Right cardiac atrium (tissue), 5 donors: Measurements from ENCODE around the gene IGF2R. TPM values are rescaled to one million over a fixed set of nuclear protein-coding genes. Genes with fewer than 3 reads are reported as not detected.

ENCODE experiments used
- ATAC-seq, 2 donors: fragments of 200-7000 bp; cut with Tn5 transposase; one replicate each; pipeline versions ENCODE4 v1.8.0 to v1.9.1; 2020; ENCODE audit warnings: moderate library complexity in 2 of 2, mild to moderate bottlenecking in 1 of 2
- DNase-seq, 3 donors: peaks; one replicate each; pipeline ENCODE4 v3.0.0-alpha.2; 2020
- H3K27ac ChIP-seq: one replicate; pipeline ENCODE4 v1.5.1; 2013; ENCODE audit warnings: mild to moderate bottlenecking, low read length, control low read depth, moderate library complexity
- H3K27me3 ChIP-seq: one replicate; pipeline ENCODE4 v1.6.1; 2013; ENCODE audit not compliant: control insufficient read depth, insufficient read depth
- H3K4me1 ChIP-seq: one replicate; pipeline ENCODE4 v1.6.1; 2013; ENCODE audit warnings: low read length; ENCODE audit not compliant: control insufficient read depth, insufficient read depth
- H3K4me3 ChIP-seq: one replicate; pipeline ENCODE4 v1.5.1; 2013; ENCODE audit warnings: low read length, control low read depth
- H3K9me3 ChIP-seq: one replicate; pipeline ENCODE4 v1.6.1; 2013; ENCODE audit warnings: low read length; ENCODE audit not compliant: control insufficient read depth
- WGBS: extraction: QIAGEN DNeasy Blood & Tissue Kit; methylation state at CpG from one replicate; pipeline ENCODE4 v1.1.7; 2013; 5-methylcytosine and 5-hydroxymethylcytosine counted together
- intact Hi-C, 4 donors: fragments of 100-400 bp; cut with DNase I; formaldehyde crosslinking; loops; one replicate each; pipeline versions ENCODE4 v1.11.0 to v1.14.0; 2022 to 2023
- polyA plus RNA-seq: library from polyadenylated mRNA; stranded (reverse); fragments of 200-250 nt; gene quantifications from one replicate; pipeline ENCODE4 v1.2.3, GENCODE V29; 2013
- total RNA-seq, 4 donors: library from RNA; stranded (reverse); fragmentation: NEBNext Ultra II Directional; extraction: Animal tissue kit (Norgen Biotek cat#: 25700); gene quantifications; one replicate each; pipeline ENCODE4 v1.2.1, GENCODE V29; 2021
- donor health status: healthy with polysubstance abuse.
- donor health status: DM: no; HTN: yes; CAD: no.
- donor health status: DM: no; HTN: no; CAD: no.
- donor health status: DM: no; HTN: yes; CAD: no; lungs with severe emphysema.
- donor health status: DM: yes; HTN: yes; CAD: no.

The IGF2R gene
- total and polyA plus RNA-seq, 5 donors, result 19.6 to 48.9 (median 46.5) TPM

- no peak for DNase-seq
- Histone ChIP-seq H3K9me3 (no peaks in the 10 kb centered on the region), H3K4me3 (no peak overlapping the region), H3K27me3 (no peaks in the 10 kb centered on the region), H3K27ac (no peak overlapping the region), H3K4me1 (peaks cover 23% of the 10 kb centered on the region)
- WGBS, result 90% methylated on average over 11 of the region's 11 CpGs
- ATAC-seq, result no peak
- intact Hi-C loops, result no loop called here
Observed at GRCh38 chr6:159984268-159984786, 15.4 kb downstream of the IGF2R start.

DNA sequence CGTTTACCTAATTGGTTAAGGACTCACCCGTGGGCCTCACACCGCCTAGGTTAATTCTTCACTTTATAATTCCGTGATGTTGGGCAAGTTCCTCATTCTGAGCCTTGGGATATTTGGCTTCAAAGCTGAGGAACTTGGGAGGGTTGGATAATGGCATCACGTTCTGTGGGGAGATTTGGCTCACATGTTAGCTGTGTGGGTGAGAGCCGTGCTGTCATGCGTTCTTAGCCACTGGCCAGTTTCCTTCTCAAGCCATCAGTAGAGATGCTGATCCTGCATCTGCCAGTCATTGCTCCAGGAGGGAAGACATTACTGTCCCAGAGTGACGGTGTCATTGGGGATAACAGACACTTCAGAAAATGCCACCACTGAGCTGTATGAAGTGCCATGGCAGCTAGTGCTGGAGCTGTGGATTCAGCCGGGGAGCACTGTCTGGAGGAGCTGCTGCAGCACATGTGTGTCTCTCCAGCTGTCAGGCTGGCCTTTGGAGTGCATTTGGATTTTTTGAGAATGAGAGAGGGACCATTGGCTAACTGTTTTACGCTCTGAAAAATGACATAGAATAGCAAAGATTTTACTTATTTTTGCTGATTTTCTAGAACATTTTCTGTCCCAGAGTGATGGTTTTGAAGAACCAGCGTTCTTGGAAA is 16.5 kb downstream of the IGF2R start:
- intact Hi-C loops, result no loop called here
- Histone ChIP-seq H3K27ac (no peak overlapping the region), H3K4me3 (no peak overlapping the region), H3K27me3 (no peaks in the 10 kb centered on the region), H3K4me1 (peaks cover 20% of the 10 kb centered on the region), H3K9me3 (no peaks in the 10 kb centered on the region)
- peak in 1 of 3 donors; percentile 54 for DNase-seq
- ATAC-seq, result peak; percentile 26 to 35
- 59% methylated on average over 11 of the region's 11 CpGs for WGBS

GRCh38 chr6:159988983-159989454 is 20.1 kb downstream of the IGF2R start:
- intact Hi-C loops, result no loop called here
- Histone ChIP-seq H3K27me3 (no peaks in the 10 kb centered on the region), H3K9me3 (no peaks in the 10 kb centered on the region), H3K4me3 (no peak overlapping the region), H3K27ac (no peak overlapping the region), H3K4me1 (peaks cover 10% of the 10 kb centered on the region)
- DNase-seq (peak in 1 of 3 donors; percentile 58), ATAC-seq (peak; percentile 58 to 63)
- WGBS, result 71% methylated on average over 7 of the region's 7 CpGs

DNA sequence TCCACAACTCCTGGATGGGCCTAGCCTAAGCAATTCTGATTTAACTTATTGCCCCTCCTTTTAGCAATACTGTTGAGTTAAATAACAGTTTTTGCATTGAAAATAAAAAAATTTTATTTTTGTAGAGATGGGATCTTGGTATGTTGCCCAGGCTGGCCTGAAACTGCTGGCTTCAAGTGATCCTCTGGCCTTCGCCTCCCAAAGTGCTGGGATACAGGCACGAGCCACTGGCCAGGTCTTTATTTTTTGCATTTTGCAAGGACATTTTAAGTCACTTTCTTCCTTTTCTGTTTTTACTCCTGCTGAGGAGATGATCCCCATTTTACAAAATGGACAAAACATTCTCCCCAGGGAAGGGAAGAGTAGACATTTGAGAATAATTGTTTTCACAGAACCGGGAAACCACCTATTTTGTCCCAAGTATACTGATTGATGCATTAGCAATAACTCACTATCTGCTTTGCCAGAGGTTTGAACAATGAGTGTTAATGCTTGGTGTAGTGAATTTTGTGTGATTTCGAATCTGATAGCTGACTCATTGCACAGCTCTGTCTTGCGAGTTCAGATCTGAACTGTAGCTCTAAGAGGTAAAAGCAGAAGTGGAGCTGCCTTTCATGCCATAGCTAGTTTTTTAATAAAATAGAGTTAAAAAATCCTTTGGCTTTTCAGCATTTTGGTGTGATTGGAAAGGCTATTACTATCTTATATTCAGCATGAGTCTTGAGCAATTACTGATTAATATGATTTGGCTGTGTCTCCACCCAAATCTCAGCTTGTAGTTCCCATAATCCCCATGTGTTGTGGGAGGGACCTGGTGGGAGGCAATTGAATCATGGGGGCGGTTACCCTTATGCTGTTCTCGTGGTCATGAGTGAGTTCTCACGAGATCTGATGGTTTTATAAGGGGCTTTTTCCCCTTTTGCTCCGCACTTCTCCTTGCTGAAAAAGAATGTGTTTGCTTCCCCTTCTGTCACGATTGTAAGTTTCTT is 20.9 kb downstream of the IGF2R start:
- H3K4me1 ChIP-seq, result peaks cover 5% of the 10 kb centered on the region
- no peak overlapping the region for H3K27ac ChIP-seq
- H3K9me3 ChIP-seq, result no peaks in the 10 kb centered on the region
- WGBS, result 69% methylated on average over 10 of the region's 10 CpGs
- DNase-seq (peak in 1 of 3 donors; percentile 64), ATAC-seq (peak in 1 of 2 donors; percentile 16)
- H3K4me3 ChIP-seq, result no peak overlapping the region
- intact Hi-C loops, result no loop called here
- H3K27me3 ChIP-seq, result no peaks in the 10 kb centered on the region

GRCh38 chr6:159992366-159992765 is 23.5 kb downstream of the IGF2R start:
- Histone ChIP-seq H3K27ac (no peak overlapping the region), H3K4me1 (peaks cover 5% of the 10 kb centered on the region), H3K9me3 (no peaks in the 10 kb centered on the region), H3K27me3 (no peaks in the 10 kb centered on the region), H3K4me3 (no peak overlapping the region)
- no peak for ATAC-seq
- 89% methylated on average over 1 of the region's 1 CpG for WGBS
- intact Hi-C loops, result no loop called here
- DNase-seq, result no peak

- ATAC-seq (no peak), DNase-seq (no peak)
- Histone ChIP-seq H3K4me3 (no peak overlapping the region), H3K9me3 (no peaks in the 10 kb centered on the region), H3K4me1 (no peaks in the 10 kb centered on the region), H3K27ac (no peak overlapping the region), H3K27me3 (no peaks in the 10 kb centered on the region)
- 74% methylated on average over 2 of the region's 2 CpGs for WGBS
- intact Hi-C loops, result no loop called here
Observed at GRCh38 chr6:159995405-159995804, 26.5 kb downstream of the IGF2R start.

DNA sequence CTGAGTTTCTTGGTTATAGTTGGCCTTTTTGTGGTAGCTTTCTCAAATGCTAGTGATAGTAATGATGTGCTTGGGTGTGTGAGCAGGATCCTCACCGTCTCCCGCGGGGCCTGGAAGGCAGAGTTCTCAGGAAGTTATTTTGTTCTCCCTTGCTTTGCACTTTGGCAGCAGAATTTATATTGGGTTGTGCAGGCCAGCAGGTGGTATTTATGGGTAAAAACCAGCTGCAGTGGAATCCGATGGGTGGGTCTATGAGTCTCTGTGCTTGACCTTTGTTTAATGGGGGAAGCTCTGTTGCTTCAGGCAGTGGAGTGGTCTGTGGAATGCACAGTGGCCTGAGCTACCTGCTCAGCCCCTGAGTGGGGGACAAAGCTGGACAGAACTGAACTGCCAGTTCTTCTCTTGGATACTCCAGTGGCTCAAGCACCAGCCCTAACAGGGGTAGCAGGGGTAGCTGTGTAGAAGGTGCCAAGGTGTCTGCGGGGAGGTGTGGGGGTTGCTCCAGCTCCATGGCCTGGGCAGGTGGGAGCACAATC is 27.3 kb downstream of the IGF2R start:
- ATAC-seq, result peak in 1 of 2 donors; percentile 16
- WGBS, result 92% methylated on average over 5 of the region's 5 CpGs
- intact Hi-C loops, result no loop called here

GRCh38 chr6:159996626-159997497 is 28.0 kb downstream of the IGF2R start:
- H3K4me3 ChIP-seq, result no peak overlapping the region
- H3K4me1 ChIP-seq, result no peaks in the 10 kb centered on the region
- no peak for DNase-seq
- intact Hi-C loops, result no loop called here
- WGBS, result 92% methylated on average over 12 of the region's 12 CpGs
- H3K27ac ChIP-seq, result no peak overlapping the region
- no peaks in the 10 kb centered on the region for H3K27me3 ChIP-seq
- no peaks in the 10 kb centered on the region for H3K9me3 ChIP-seq
- peak in 1 of 2 donors; percentile 22 for ATAC-seq

More for the DNA sequence above, 27.3 kb downstream of the IGF2R start:
- Histone ChIP-seq H3K27ac (no peak overlapping the region), H3K9me3 (no peaks in the 10 kb centered on the region), H3K4me3 (no peak overlapping the region), H3K4me1 (no peaks in the 10 kb centered on the region), H3K27me3 (no peaks in the 10 kb centered on the region)
- DNase-seq, result no peak

DNA sequence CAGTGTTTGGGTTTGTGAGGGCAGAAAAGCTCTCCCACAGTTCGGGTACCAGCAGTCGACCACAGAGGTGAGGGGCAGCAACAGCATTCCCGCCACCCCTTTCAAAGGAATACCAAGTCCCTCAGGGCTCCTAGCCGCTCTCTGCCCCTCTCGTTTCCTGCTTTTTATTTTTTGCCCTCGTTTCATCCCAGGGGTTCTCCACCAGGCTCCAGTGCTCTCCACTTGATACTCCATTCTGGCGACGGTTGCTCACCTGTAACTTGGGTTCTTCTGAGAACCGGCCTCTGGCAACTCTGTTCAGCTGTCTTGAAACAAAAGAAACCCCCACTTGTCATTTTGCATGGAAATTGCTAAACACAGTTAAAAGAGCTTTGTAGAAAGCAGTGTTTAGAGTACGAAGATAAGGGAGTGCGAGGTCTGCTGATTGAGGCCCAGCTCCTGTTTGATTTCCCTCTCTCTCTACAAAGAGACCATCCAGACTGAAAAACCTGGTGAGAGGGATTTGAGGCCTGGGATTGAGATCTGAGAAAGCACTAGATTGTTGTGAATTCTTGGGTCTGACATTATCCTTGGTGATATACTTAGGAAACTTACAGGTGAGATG is 28.7 kb downstream of the IGF2R start:
- H3K4me1 ChIP-seq, result no peaks in the 10 kb centered on the region
- ATAC-seq, result no peak
- DNase-seq, result no peak
- H3K4me3 ChIP-seq, result no peak overlapping the region
- no peaks in the 10 kb centered on the region for H3K27me3 ChIP-seq
- intact Hi-C loops, result no loop called here
- H3K9me3 ChIP-seq, result no peaks in the 10 kb centered on the region
- no peak overlapping the region for H3K27ac ChIP-seq
- 89% methylated on average over 11 of the region's 11 CpGs for WGBS

DNA sequence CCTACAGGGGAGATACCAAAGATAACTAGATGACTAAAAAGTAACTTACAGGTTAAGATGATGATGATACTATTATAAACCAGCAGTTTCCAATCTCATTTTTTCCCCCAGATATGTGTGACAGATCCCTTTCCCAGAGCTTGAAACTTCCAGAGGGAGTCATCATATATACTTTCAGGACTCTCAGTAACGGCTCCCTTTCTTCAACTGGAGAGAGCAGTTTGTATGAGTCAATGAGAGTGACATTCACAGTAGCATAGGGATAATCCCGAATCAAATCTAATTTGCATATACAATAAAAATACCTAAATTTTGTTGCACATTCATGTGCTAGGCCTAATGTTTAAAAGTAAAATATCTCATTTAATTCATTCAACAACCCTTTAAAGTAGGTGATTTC is 29.7 kb downstream of the IGF2R start:
- Histone ChIP-seq H3K27me3 (no peaks in the 10 kb centered on the region), H3K9me3 (no peaks in the 10 kb centered on the region), H3K4me1 (no peaks in the 10 kb centered on the region), H3K27ac (no peak overlapping the region), H3K4me3 (no peak overlapping the region)
- no peak for ATAC-seq
- DNase-seq, result no peak
- intact Hi-C loops, result no loop called here
- WGBS, result 87% methylated on average over 2 of the region's 2 CpGs
